Measurements from ENCODE around the gene RUFY1. TPM values are rescaled to one million over a fixed set of nuclear protein-coding genes. Genes with fewer than 3 reads are reported as not detected.
A peak's percentile ranks its signal among the peaks of the same experiment; 100 is the strongest.

The RUFY1 gene
- total RNA-seq, 1 experiment from 2014 or later = 64.7 TPM

GRCh38 chr5:179558932-179559283 lies 8.6 kb downstream of the RUFY1 start:
- Mint-ChIP-seq H3K36me3 (ENCODE audit: insufficient read depth, unreplicated experiment) (peaks cover 67% of the 10 kb centered on the region), H3K4me3 (ENCODE audit: unreplicated experiment) (peak overlapping the region; percentile 98), H3K27ac (ENCODE audit: low read depth, unreplicated experiment) (peak overlapping the region; percentile 98), H3K27me3 (ENCODE audit: insufficient read depth, unreplicated experiment) (no peaks in the 10 kb centered on the region), H3K9me3 (ENCODE audit: unreplicated experiment) (no peaks in the 10 kb centered on the region), H3K4me1 (ENCODE audit: insufficient read depth, unreplicated experiment) (peaks cover 24% of the 10 kb centered on the region)
- CTCF ChIA-PET = interaction anchor here (0.5 to 1.0 kb wide), 3 partner anchors 51 to 1354 kb away, joined by 3 to 5 read pairs (median 3); partner anchors contain the start of gene HNRNPAB
- TF ChIP-seq, protein P1, sequence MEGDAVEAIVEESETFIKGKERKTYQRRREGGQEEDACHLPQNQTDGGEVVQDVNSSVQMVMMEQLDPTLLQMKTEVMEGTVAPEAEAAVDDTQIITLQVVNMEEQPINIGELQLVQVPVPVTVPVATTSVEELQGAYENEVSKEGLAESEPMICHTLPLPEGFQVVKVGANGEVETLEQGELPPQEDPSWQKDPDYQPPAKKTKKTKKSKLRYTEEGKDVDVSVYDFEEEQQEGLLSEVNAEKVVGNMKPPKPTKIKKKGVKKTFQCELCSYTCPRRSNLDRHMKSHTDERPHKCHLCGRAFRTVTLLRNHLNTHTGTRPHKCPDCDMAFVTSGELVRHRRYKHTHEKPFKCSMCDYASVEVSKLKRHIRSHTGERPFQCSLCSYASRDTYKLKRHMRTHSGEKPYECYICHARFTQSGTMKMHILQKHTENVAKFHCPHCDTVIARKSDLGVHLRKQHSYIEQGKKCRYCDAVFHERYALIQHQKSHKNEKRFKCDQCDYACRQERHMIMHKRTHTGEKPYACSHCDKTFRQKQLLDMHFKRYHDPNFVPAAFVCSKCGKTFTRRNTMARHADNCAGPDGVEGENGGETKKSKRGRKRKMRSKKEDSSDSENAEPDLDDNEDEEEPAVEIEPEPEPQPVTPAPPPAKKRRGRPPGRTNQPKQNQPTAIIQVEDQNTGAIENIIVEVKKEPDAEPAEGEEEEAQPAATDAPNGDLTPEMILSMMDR (IDR thresholded peaks at IDR 0.05; ENCODE audit: unreplicated experiment) = no peak
- POLR2A ChIA-PET = interaction anchor here (0.5 to 4.3 kb wide), 41 partner anchors 8 to 1412 kb away, joined by 3 to 72 read pairs (median 5); partner anchors contain the start of genes CLK4, HNRNPH1, MAML1 and RUFY1
- peak; percentile 66 for DNase-seq (ENCODE audit: unreplicated experiment)
- intact Hi-C loops (cut with micrococcal nuclease) = loop anchor here (1.0 to 10.0 kb wide), 3 partner anchors 63 to 934 kb away; partner anchors contain the start of gene CLK4
- TSS peak; percentile 94 for BruUV-seq (replicated peaks)

GRCh38 chr5:179559284-179560252 lies 9.2 kb downstream of the RUFY1 start:
- DNase-seq (ENCODE audit: unreplicated experiment) = peak; percentile 100
- TSS peak; percentile 36 for BruUV-seq (replicated peaks)
- H3K36me3 Mint-ChIP-seq (ENCODE audit: insufficient read depth, unreplicated experiment) = peaks cover 68% of the 10 kb centered on the region
- H3K9me3 Mint-ChIP-seq (ENCODE audit: unreplicated experiment) = no peaks in the 10 kb centered on the region
- H3K27me3 Mint-ChIP-seq (ENCODE audit: insufficient read depth, unreplicated experiment) = no peaks in the 10 kb centered on the region
- TF ChIP-seq, protein P1 (IDR thresholded peaks at IDR 0.05; ENCODE audit: unreplicated experiment) = no peak
- POLR2A ChIA-PET = interaction anchor here (0.5 to 4.3 kb wide), 44 partner anchors 9 to 1976 kb away, joined by 3 to 72 read pairs (median 5); partner anchors contain the start of genes CLK4, HNRNPH1, MAML1 and RUFY1
- H3K4me1 Mint-ChIP-seq (ENCODE audit: insufficient read depth, unreplicated experiment) = peaks cover 19% of the 10 kb centered on the region
- intact Hi-C loops (cut with micrococcal nuclease) = loop anchor here (1.0 to 10.0 kb wide), 3 partner anchors 63 to 935 kb away; partner anchors contain the start of gene CLK4
- peak overlapping the region; percentile 98 for H3K4me3 Mint-ChIP-seq (ENCODE audit: unreplicated experiment)
- peak overlapping the region; percentile 98 for H3K27ac Mint-ChIP-seq (ENCODE audit: low read depth, unreplicated experiment)
- CTCF ChIA-PET = interaction anchor here (0.5 to 1.0 kb wide), 3 partner anchors 417 to 1355 kb away, joined by 3 to 5 read pairs (median 3); partner anchors contain the start of gene HNRNPAB

- TF ChIP-seq, protein P1 (IDR thresholded peaks at IDR 0.05; ENCODE audit: unreplicated experiment) = no peak
- no peak for DNase-seq (ENCODE audit: unreplicated experiment)
- H3K27ac Mint-ChIP-seq (ENCODE audit: low read depth, unreplicated experiment) = no peak overlapping the region
- CTCF ChIA-PET = interaction anchor here (0.6 to 1.1 kb wide), 3 partner anchors 14 to 797 kb away, joined by 3 to 5 read pairs (median 3); partner anchors contain the start of gene RUFY1
- POLR2A ChIA-PET = interaction anchor here (0.8 kb wide), 1 partner anchor 26 kb away, joined by 3 read pairs; no protein-coding TSS in a partner anchor
- intact Hi-C loops (cut with micrococcal nuclease) = no loop called here
- H3K9me3 Mint-ChIP-seq (ENCODE audit: unreplicated experiment) = no peaks in the 10 kb centered on the region
- peaks cover 92% of the 10 kb centered on the region for H3K36me3 Mint-ChIP-seq (ENCODE audit: insufficient read depth, unreplicated experiment)
- H3K27me3 Mint-ChIP-seq (ENCODE audit: insufficient read depth, unreplicated experiment) = no peaks in the 10 kb centered on the region
- no TSS peak for BruUV-seq (replicated peaks)
- H3K4me3 Mint-ChIP-seq (ENCODE audit: unreplicated experiment) = no peak overlapping the region
- H3K4me1 Mint-ChIP-seq (ENCODE audit: insufficient read depth, unreplicated experiment) = peaks cover 5% of the 10 kb centered on the region
Measured at GRCh38 chr5:179564526-179564925, 14.2 kb downstream of the RUFY1 start.

GRCh38 chr5:179568721-179569120 lies 18.4 kb downstream of the RUFY1 start:
- no peak for DNase-seq (ENCODE audit: unreplicated experiment)

More at GRCh38 chr5:179568721-179569120, 18.4 kb downstream of the RUFY1 start:
- ChIA-PET CTCF (interaction anchor here (0.6 kb wide), 1 partner anchor 58 kb away, joined by 3 read pairs; no protein-coding TSS in a partner anchor), POLR2A (interaction anchor here (1.3 to 2.0 kb wide), 2 partner anchors 9 to 15 kb away, joined by 3 to 8 read pairs; no protein-coding TSS in a partner anchor)
- intact Hi-C loops (cut with micrococcal nuclease) = no loop called here
- peaks cover 98% of the 10 kb centered on the region for H3K36me3 Mint-ChIP-seq (ENCODE audit: insufficient read depth, unreplicated experiment)
- H3K27me3 Mint-ChIP-seq (ENCODE audit: insufficient read depth, unreplicated experiment) = no peaks in the 10 kb centered on the region
- BruUV-seq (replicated peaks) = no TSS peak
- TF ChIP-seq, protein P1 (IDR thresholded peaks at IDR 0.05; ENCODE audit: unreplicated experiment) = no peak
- no peaks in the 10 kb centered on the region for H3K9me3 Mint-ChIP-seq (ENCODE audit: unreplicated experiment)
- no peak overlapping the region for H3K4me3 Mint-ChIP-seq (ENCODE audit: unreplicated experiment)
- no peak overlapping the region for H3K27ac Mint-ChIP-seq (ENCODE audit: low read depth, unreplicated experiment)
- no peaks in the 10 kb centered on the region for H3K4me1 Mint-ChIP-seq (ENCODE audit: insufficient read depth, unreplicated experiment)

All from MCF 10A (cell line).